ENCODE data around the gene DDX46.

Gene DDX46

DNA sequence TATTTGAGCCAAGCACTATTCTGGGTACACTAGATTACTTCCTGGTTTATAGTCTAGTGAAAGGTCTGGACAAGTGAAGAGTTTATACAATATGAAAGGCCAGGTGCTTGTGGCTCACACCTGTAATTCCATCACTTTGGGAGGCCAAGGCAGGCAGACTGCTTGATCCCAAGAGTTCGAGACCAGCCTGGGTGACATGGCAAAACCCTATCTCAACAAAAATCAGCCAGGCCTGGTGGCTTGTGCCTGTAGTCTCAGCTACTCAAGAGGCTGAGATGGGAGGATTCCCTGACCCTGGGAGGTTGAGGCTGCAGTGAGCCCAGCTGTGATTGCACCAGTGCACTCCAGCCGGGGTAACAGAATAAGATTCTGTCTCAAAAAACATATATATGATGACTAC is 106.1 kb downstream of the DDX46 start:
- no peak overlapping the region for H3K4me3 ChIP-seq (ENCODE audit: low read depth, low read length)
- TF ChIP-seq, protein P1, sequence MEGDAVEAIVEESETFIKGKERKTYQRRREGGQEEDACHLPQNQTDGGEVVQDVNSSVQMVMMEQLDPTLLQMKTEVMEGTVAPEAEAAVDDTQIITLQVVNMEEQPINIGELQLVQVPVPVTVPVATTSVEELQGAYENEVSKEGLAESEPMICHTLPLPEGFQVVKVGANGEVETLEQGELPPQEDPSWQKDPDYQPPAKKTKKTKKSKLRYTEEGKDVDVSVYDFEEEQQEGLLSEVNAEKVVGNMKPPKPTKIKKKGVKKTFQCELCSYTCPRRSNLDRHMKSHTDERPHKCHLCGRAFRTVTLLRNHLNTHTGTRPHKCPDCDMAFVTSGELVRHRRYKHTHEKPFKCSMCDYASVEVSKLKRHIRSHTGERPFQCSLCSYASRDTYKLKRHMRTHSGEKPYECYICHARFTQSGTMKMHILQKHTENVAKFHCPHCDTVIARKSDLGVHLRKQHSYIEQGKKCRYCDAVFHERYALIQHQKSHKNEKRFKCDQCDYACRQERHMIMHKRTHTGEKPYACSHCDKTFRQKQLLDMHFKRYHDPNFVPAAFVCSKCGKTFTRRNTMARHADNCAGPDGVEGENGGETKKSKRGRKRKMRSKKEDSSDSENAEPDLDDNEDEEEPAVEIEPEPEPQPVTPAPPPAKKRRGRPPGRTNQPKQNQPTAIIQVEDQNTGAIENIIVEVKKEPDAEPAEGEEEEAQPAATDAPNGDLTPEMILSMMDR (IDR thresholded peaks at IDR 0.05; ENCODE audit: borderline replicate concordance, insufficient read depth, low read depth, low read length), result no peak

DNA sequence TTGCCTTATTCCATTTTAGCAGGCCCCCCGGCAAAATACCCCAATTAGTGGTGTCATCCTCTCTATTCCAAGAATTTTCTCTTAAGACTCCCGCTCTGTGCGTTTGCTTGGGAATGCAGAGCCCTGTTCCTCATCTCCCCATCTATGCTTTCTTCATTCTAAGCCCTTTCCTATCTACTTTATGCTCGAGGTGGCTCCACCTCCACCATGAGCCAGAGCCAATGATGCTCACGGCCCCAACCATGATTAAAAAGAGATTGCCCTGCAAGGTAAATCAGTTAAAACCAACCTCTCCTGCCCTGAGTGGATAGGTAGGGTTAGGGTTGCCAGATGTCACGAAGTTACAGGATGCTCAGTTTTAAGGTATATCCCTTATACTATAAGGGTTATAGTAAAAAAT is 114.9 kb downstream of the DDX46 start:
- TF ChIP-seq, protein P1 (IDR thresholded peaks at IDR 0.05; ENCODE audit: borderline replicate concordance, insufficient read depth, low read depth, low read length), result no peak
- H3K4me3 ChIP-seq (ENCODE audit: low read depth, low read length), result no peak overlapping the region

DNA sequence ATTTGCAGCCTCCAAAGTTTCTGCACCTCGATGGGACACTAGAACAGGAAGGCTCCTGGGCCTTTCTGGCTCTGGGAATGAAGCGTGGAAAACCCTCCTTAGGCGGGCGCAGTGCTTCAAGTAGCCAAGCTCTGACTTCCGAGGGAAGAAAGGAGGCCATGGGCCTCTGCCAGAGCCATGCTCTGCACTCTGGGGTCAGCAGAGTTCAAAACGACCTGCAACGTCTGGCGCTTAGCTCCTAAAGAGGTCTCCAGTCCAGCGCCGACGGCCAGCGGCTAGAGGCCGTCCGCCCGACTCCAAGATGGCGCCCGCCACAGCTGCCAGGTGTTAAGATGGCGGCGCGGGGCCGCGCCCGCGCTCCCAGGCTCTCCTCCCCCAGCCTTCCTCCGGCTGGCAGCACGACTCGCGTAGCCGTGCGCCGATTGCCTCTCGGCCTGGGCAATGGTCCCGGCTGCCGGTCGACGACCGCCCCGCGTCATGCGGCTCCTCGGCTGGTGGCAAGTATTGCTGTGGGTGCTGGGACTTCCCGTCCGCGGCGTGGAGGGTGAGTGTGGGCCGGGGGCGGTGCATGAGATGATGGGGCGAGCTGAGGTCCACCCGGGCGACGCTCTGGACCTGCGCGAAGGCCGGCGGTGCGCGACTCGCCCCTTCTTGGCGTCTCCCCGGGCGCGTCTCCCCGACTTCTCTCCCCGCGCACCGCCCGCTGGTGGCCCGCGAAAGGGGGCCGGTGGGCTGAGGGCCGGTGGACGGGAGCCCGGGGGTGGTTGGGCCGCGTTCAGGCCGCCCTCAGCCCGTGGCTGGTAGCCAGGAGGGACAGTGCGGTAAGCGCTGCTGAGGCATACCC is 115.6 kb downstream of the DDX46 start, which contains the start of gene TXNDC15:
Gene TXNDC15 (plus strand): TSS at position 385 of the 844 bp plus-strand sequence. CDS start 57 bp downstream, at position 442.
- TF ChIP-seq, protein P1 (IDR thresholded peaks at IDR 0.05; ENCODE audit: borderline replicate concordance, insufficient read depth, low read depth, low read length), result no peak
- H3K4me3 ChIP-seq (ENCODE audit: low read depth, low read length), result peak within 1 kb of the TSS; percentile 99

DNA sequence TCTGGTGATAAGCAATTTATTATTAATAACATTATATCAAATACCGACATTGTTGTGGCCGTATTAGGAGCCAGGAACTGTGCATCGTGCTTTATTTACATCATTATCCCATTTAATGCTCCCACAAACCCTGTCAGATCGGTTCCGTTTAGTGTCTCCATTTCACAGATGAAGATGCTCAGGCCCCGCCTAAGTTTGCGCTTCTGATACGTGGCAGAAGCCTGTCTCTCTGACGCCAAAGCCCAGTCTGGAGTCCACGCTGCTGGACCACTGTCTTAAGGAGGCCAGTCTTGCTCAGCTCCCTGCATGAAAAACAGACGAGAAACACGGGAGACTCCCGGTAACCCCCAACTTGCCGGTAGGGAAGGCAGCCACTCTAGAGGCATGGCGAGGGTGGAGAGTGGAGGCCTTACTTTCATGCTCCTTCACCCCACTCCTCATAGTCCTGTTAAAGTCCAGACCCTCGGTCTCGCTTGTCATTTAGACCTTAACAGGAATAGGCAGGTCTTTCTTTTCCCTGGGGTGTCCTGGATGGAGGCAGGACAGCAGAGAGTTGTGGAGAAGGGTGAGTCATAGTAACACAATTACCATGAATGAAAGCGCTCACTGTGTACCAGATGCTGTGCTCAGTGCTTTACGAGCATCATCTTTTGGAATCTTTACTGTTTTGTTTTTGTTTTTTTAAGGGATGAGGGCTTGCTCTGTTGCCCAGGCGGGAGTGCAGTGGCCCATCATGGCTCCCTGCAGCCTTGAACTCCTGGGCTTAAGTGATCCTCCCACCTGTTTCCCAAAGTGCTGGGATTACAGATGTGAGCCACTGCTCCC is 116.5 kb downstream of the DDX46 start:
- TF ChIP-seq, protein P1 (IDR thresholded peaks at IDR 0.05; ENCODE audit: borderline replicate concordance, insufficient read depth, low read depth, low read length), result no peak
- H3K4me3 ChIP-seq (ENCODE audit: low read depth, low read length), result peak overlapping the region; percentile 99

DNA sequence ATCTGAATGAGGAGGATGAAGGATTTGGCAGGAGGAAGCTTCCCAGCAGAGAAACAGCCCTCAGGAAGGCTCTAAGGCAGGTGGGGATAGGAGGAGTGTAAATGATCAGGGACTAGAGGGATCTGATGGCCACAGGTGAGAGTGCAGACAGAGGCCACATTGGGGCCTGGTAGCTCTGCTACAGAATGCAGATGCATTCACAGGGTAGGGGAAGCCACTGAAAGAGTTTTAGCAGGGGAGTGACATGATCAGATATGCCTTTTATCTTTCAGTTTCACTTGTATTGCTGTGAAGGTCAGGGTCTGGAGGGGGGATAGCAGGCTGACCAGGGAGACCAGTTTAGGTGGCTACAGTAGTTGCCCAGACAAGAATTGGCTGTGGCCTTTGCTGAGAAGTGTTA is 118.6 kb downstream of the DDX46 start:
- H3K4me3 ChIP-seq (ENCODE audit: low read depth, low read length), result no peak overlapping the region
- TF ChIP-seq, protein P1 (IDR thresholded peaks at IDR 0.05; ENCODE audit: borderline replicate concordance, insufficient read depth, low read depth, low read length), result no peak

DNA sequence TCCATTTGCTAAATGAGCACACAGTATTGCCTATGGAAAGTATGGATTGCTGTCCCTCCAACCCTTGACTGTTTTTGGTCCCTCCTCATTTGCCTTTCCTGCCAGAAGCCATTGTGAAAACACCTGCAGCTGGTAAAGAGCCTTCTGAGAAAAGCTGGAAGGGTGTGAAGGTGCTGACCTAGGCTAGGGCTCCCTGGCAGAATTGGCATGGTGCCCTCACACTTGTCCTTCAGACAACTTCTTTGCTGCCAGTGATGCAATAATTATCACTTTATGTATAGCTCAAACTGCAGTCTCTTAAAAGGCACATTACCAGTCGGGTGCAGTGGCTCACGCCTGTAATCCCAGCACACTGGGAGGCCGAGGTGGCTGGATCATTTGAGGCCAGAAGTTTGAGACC is 119.8 kb downstream of the DDX46 start:
- TF ChIP-seq, protein P1 (IDR thresholded peaks at IDR 0.05; ENCODE audit: borderline replicate concordance, insufficient read depth, low read depth, low read length), result no peak

More for the DNA sequence above, 119.8 kb downstream of the DDX46 start:
- no peak overlapping the region for H3K4me3 ChIP-seq (ENCODE audit: low read depth, low read length)

Data from GM12875 (cell line).